Pulmonary artery endothelial cell (primary cell): Measurements from ENCODE around the gene GRK5. TPM values are rescaled to one million over a fixed set of nuclear protein-coding genes. Genes with fewer than 3 reads are reported as not detected.

Experiments
- DNase-seq: peaks from one replicate; pipeline ENCODE4 v3.0.0-alpha.2; 2011; ENCODE audit warnings: low read depth, low spot score
- total RNA-seq: library from RNA; depleted of rRNA; stranded (reverse); fragments of >200 nt; gene quantifications from 2 replicates; pipeline ENCODE4 v1.2.3, GENCODE V29; 2014

The GRK5 gene
- total RNA-seq, 1 donor from 2014 or later: 39.7 TPM

GRCh38 chr10:119198438-119198837 is 8.9 kb upstream of the GRK5 start:
- no peak for DNase-seq

GRCh38 chr10:119199231-119199992 is 8.0 kb upstream of the GRK5 start:
- DNase-seq: peak; percentile 66

- DNase-seq: no peak
Observed at GRCh38 chr10:119201233-119201632, 6.1 kb upstream of the GRK5 start.

GRCh38 chr10:119203006-119203405 is 4.4 kb upstream of the GRK5 start:
- DNase-seq: peak; percentile 57

GRCh38 chr10:119205894-119206602 is 1.3 kb upstream of the GRK5 start:
- DNase-seq: no peak

GRCh38 chr10:119206603-119207365 is 587 bp upstream of the GRK5 start:
- DNase-seq: no peak

- DNase-seq: no peak
Observed at GRCh38 chr10:119207713-119208552, 562 bp downstream of the GRK5 start.

GRCh38 chr10:119208553-119208940 is 1.2 kb downstream of the GRK5 start:
- DNase-seq: no peak

- DNase-seq: no peak
Observed at GRCh38 chr10:119209035-119209735, 1.8 kb downstream of the GRK5 start.

- no peak for DNase-seq
Observed at GRCh38 chr10:119209736-119210355, 2.5 kb downstream of the GRK5 start.

GRCh38 chr10:119210633-119211032 is 3.3 kb downstream of the GRK5 start:
- DNase-seq: no peak

GRCh38 chr10:119211176-119211575 is 3.8 kb downstream of the GRK5 start:
- DNase-seq: no peak

- DNase-seq: no peak
Observed at GRCh38 chr10:119211625-119212441, 4.5 kb downstream of the GRK5 start.

- no peak for DNase-seq
Observed at GRCh38 chr10:119215371-119215770, 8.0 kb downstream of the GRK5 start.

GRCh38 chr10:119216127-119216526 is 8.8 kb downstream of the GRK5 start:
- DNase-seq: no peak

- DNase-seq: no peak
Observed at GRCh38 chr10:119217401-119217800, 10.0 kb downstream of the GRK5 start.

GRCh38 chr10:119217991-119218490 is 10.7 kb downstream of the GRK5 start:
- no peak for DNase-seq

- DNase-seq: no peak
Observed at GRCh38 chr10:119219871-119220270, 12.5 kb downstream of the GRK5 start.

- no peak for DNase-seq
Observed at GRCh38 chr10:119221201-119221600, 13.8 kb downstream of the GRK5 start.
